Heart right ventricle (tissue), 16 donors: Measurements from ENCODE around the gene RBM14. TPM values are rescaled to one million over a fixed set of nuclear protein-coding genes. Genes with fewer than 3 reads are reported as not detected.
A peak's percentile ranks its signal among the peaks of the same experiment; 100 is the strongest.
"Not testable (repeated sequence)": the region's sequence is repeated elsewhere in the genome, so short reads cannot be mapped to it uniquely, and the experiment has no call there.

Experiments
- ATAC-seq, 8 donors: fragments of 200-7000 bp; cut with Tn5 transposase; one replicate each; pipeline ENCODE4 v1.9.1; 2020; ENCODE audit warnings: mild to moderate bottlenecking in 8 of 8, moderate library complexity in 8 of 8, moderate number of reproducible peaks in 1 of 8
- DNase-seq, 2 donors: peaks; one replicate each; pipeline ENCODE4 v3.0.0-alpha.2; 2020
- H3K27ac ChIP-seq, 10 donors: fragments of 200-600 bp; sonication (generic) in 2 of 10; one replicate each; pipeline versions ENCODE4 v1.5.0 to v1.8.0; 2020 to 2022; ENCODE audit warnings: mild to moderate bottlenecking in 3 of 10
- H3K27me3 ChIP-seq, 7 donors: fragments of 200-600 bp; one replicate each; pipeline ENCODE4 v1.8.0; 2021 to 2022; ENCODE audit warnings: mild to moderate bottlenecking in 2 of 7
- H3K36me3 ChIP-seq, 9 donors: fragments of 200-600 bp; sonication (generic) in 1 of 9; one replicate each; pipeline versions ENCODE4 v1.5.0 to v1.8.0; 2020 to 2022; ENCODE audit warnings: mild to moderate bottlenecking in 2 of 9
- H3K4me1 ChIP-seq, 9 donors: fragments of 200-600 bp; sonication (generic) in 1 of 9; one replicate each; pipeline versions ENCODE4 v1.5.0 to v1.8.0; 2020 to 2022; ENCODE audit warnings: mild to moderate bottlenecking in 4 of 9
- H3K4me3 ChIP-seq, 10 donors: fragments of 200-600 bp; sonication (generic) in 2 of 10; one replicate each; pipeline versions ENCODE4 v1.5.0 to v1.8.0; 2020 to 2022; ENCODE audit warnings: mild to moderate bottlenecking in 7 of 10, moderate library complexity in 2 of 10
- H3K9me3 ChIP-seq, 11 donors: fragments of 200-600 bp in 10 of 11; sonication (generic) in 2 of 11; one replicate each; pipeline versions ENCODE4 v1.5.0 to v1.8.0; 2013 to 2022; ENCODE audit warnings: mild to moderate bottlenecking in 2 of 11, control low read depth in 1 of 11, moderate library complexity in 1 of 11
- WGBS, 2 donors: extraction: QIAGEN DNeasy Blood & Tissue Kit; methylation state at CpG; one replicate each; pipeline ENCODE4 v1.1.7; 2013; ENCODE audit warnings: inconsistent platforms in 1 of 2; 5-methylcytosine and 5-hydroxymethylcytosine counted together
- intact Hi-C, 10 donors: fragments of 100-400 bp; cut with DNase I; formaldehyde crosslinking; loops; one replicate each; pipeline versions ENCODE4 v1.11.1 to v1.14.2; 2022
- polyA plus RNA-seq, 2 donors: library from polyadenylated mRNA; stranded (reverse); fragments of 200-250 nt; gene quantifications; one replicate each; pipeline ENCODE4 v1.2.3, GENCODE V29; 2013
- total RNA-seq, 10 donors: library from RNA; stranded (reverse); fragmentation: NEBNext Ultra II Directional in 3 of 10; extraction: Animal tissue kit (Norgen Biotek cat#: 25700) in 3 of 10; gene quantifications; one replicate each; pipeline versions ENCODE4 v1.2.1 to v1.2.4, GENCODE V29; 2021 to 2023
- TF ChIP-seq, protein P1 (sequence below), 9 donors: fragments of 200-600 bp; sonication (generic) in 2 of 9; IDR thresholded peaks; one replicate each; pipeline versions ENCODE4 v1.5.0 to v1.8.0; 2021 to 2022; ENCODE audit warnings: antibody characterized with exemption in 9 of 9, mild to moderate bottlenecking in 5 of 9, moderate library complexity in 1 of 9
- donor health status: Arrhythmogenic right ventricular cardiomyopathy.
- donor health status: ischemic (EF 13 %, LVEDD 7.1; RV severe dilation, severe dysfunction).
- donor health status: healthy with polysubstance abuse.
- donor health status: DM: no; HTN: yes; CAD: no.
- donor health status: DM: no; HTN: no; CAD: no.
- donor health status: ischemic (EF 25% LVEDD 6.9; RV normal size, moderate dysfunction).
- donor health status: ischemic (EF 25% LVEDD 5.7; RV mildly dilated, moderate dysfunction).
- donor health status: healthy.
- donor health status: DM: yes; HTN: yes; CAD: no.
- donor health status: Ischemic cardiomyopathy.
- donor health status: ischemic (EF 35%, LVEDD 5.7; RV mildly dilated, moderate dysfunction).
- donor health status: nonischemic (EF 11% LVEDD 7.7; RV severe dilation, severe dysfunction).
- donor health status: DM: yes; HTN: yes; CAD: no.
- donor health status: PGD.
- donor health status: ischemic (EF 29% LVEDD 5.4; RV normal size, mild dysfunction).
- donor health status: nonischemic (EF 23%, LVEDD 6.1; RV moderate dilation, normal function).

Gene RBM14
- total and polyA plus RNA-seq, 12 donors = 16.2 to 49.7 (median 28.3) TPM

GRCh38 chr11:66600631-66601233 lies 15.7 kb upstream of the RBM14 start:
- intact Hi-C loops = no loop called here
- Histone ChIP-seq H3K9me3 (no peaks in the 10 kb centered on the region), H3K36me3 (peaks cover 0 to 60% (median 16%) of the 10 kb centered on the region in 9 donors), H3K4me1 (peaks cover 0 to 28% (median 21%) of the 10 kb centered on the region in 9 donors), H3K27me3 (no peaks in the 10 kb centered on the region), H3K27ac (peak overlapping the region in 2 of 10 donors; percentile 14 to 20), H3K4me3 (no peak overlapping the region)
- ATAC-seq (peak in 4 of 8 donors; percentile 27 to 78 (median 54)), DNase-seq (no peak)
- TF ChIP-seq, protein P1, sequence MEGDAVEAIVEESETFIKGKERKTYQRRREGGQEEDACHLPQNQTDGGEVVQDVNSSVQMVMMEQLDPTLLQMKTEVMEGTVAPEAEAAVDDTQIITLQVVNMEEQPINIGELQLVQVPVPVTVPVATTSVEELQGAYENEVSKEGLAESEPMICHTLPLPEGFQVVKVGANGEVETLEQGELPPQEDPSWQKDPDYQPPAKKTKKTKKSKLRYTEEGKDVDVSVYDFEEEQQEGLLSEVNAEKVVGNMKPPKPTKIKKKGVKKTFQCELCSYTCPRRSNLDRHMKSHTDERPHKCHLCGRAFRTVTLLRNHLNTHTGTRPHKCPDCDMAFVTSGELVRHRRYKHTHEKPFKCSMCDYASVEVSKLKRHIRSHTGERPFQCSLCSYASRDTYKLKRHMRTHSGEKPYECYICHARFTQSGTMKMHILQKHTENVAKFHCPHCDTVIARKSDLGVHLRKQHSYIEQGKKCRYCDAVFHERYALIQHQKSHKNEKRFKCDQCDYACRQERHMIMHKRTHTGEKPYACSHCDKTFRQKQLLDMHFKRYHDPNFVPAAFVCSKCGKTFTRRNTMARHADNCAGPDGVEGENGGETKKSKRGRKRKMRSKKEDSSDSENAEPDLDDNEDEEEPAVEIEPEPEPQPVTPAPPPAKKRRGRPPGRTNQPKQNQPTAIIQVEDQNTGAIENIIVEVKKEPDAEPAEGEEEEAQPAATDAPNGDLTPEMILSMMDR (IDR thresholded peaks at IDR 0.05) = no peak
- WGBS, 2 donors = 82 to 86% methylated on average over 4 of the region's 4 CpGs

- DNase-seq (no peak), ATAC-seq (no peak)
- Histone ChIP-seq H3K36me3 (peaks cover 0 to 68% (median 17%) of the 10 kb centered on the region in 9 donors), H3K4me3 (no peak overlapping the region), H3K4me1 (peaks cover 8 to 36% (median 28%) of the 10 kb centered on the region in 9 donors), H3K9me3 (no peaks in the 10 kb centered on the region), H3K27ac (no peak overlapping the region), H3K27me3 (no peaks in the 10 kb centered on the region)
- 93 to 95% methylated on average over 6 of the region's 6 CpGs for WGBS, 2 donors
- intact Hi-C loops = no loop called here
- TF ChIP-seq, protein P1 (IDR thresholded peaks at IDR 0.05) = no peak
These were observed 13.4 kb upstream of the RBM14 start for GRCh38 chr11:66603072-66603471.

DNA sequence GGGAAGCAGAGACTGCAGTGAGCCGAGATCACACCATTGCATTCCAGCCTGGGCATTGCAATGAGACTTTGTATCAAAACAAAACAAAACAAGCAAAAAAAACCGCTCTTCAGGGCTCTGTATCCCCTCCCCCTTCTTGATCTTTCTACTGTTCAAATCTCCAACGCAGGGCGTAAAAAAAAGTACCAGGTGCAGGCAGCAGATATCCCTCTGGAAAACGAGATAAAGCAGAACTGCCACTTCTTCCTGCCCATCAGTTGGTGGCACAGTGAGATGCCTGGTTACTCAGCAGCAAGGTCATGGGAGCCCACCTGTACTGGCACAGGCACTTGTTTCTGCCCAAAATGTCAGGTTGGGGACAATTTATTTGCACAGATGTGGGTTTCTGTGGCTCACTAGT lies 12.3 kb upstream of the RBM14 start:
- WGBS, 2 donors = 86 to 93% methylated on average over 5 of the region's 5 CpGs
- ATAC-seq (no peak), DNase-seq (no peak)
- intact Hi-C loops = no loop called here
- Histone ChIP-seq H3K36me3 (peaks cover 0 to 64% (median 17%) of the 10 kb centered on the region in 9 donors), H3K4me3 (no peak overlapping the region), H3K4me1 (peaks cover 8 to 37% (median 33%) of the 10 kb centered on the region in 9 donors), H3K27ac (no peak overlapping the region), H3K27me3 (no peaks in the 10 kb centered on the region), H3K9me3 (no peaks in the 10 kb centered on the region)
- TF ChIP-seq, protein P1 (IDR thresholded peaks at IDR 0.05) = no peak

DNA sequence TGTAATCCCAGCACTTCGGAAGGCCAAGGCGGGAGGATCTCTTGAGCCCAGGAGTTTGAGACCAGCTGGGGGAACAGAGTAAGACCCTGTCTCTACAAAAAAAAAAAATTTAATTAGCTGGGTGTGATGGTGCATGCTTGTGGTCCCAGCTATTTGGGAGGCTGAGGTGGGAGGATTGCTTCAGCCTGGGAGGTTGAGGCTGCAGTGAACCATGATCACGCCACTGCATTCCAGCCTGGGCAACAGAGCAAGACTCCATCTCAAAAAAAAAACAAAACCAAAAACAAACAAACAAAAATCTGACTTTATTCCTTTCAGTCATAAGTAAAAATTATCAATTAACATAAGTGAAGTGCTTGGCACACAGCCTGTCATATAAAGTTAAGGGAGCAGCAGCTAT lies 9.8 kb upstream of the RBM14 start:
- WGBS, 2 donors = 95% methylated on average over 3 of the region's 3 CpGs
- H3K9me3 ChIP-seq, H3K27me3 ChIP-seq, ATAC-seq, H3K4me3 ChIP-seq, DNase-seq, intact Hi-C loops: not testable (repeated sequence)
- Histone ChIP-seq H3K36me3 (peaks cover 0 to 41% (median 10%) of the 10 kb centered on the region in 9 donors), H3K27ac (peak overlapping the region in 4 of 10 donors; percentile 9 to 48 (median 30)), H3K4me1 (peaks cover 8 to 27% (median 23%) of the 10 kb centered on the region in 9 donors)
